OCI-LY1 (cell line): ENCODE results near the gene UBE2R2.

Experiments used
- EZH2 ChIP-seq: fragments of 200-600 bp; sonication (generic), shearing (Covaris generic); IDR thresholded peaks from 2 replicates; pipeline ENCODE4 v1.8.0; 2017; ENCODE audit warnings: borderline replicate concordance, mixed run types, mild to moderate bottlenecking, antibody characterized with exemption, low read length, moderate library complexity, mixed read lengths
- TF ChIP-seq, protein P1 (sequence below): fragments of 200-600 bp; sonication (generic), shearing (Covaris generic); IDR thresholded peaks from 2 replicates; pipeline ENCODE4 v1.5.1; 2017; ENCODE audit warnings: mild to moderate bottlenecking, antibody characterized with exemption, low read length, moderate library complexity, mixed read lengths

DNA sequence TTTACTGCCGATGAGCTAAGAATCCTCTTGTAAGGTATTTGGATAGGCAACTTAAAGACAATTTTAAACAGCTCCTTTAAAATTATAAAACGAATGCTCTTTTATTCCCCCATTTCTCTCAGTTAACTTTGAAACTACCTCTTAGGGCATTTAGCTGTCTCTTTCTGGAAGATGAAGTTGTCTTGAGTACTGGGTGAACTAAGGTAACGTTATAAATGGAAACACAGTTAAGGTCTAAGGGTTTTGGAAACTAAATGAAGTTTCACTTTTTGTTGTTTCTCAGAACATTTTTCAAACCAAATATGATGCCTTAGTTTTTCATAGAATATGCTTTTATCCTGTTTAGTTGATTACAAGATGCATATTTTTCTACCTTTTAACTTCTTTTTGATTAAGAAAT lies 6.8 kb downstream of the UBE2R2 start:
- no peak for TF ChIP-seq EZH2
- TF ChIP-seq, protein P1, sequence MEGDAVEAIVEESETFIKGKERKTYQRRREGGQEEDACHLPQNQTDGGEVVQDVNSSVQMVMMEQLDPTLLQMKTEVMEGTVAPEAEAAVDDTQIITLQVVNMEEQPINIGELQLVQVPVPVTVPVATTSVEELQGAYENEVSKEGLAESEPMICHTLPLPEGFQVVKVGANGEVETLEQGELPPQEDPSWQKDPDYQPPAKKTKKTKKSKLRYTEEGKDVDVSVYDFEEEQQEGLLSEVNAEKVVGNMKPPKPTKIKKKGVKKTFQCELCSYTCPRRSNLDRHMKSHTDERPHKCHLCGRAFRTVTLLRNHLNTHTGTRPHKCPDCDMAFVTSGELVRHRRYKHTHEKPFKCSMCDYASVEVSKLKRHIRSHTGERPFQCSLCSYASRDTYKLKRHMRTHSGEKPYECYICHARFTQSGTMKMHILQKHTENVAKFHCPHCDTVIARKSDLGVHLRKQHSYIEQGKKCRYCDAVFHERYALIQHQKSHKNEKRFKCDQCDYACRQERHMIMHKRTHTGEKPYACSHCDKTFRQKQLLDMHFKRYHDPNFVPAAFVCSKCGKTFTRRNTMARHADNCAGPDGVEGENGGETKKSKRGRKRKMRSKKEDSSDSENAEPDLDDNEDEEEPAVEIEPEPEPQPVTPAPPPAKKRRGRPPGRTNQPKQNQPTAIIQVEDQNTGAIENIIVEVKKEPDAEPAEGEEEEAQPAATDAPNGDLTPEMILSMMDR = no peak
